B cell (primary cell): ENCODE results near the gene ESPNL. TPM values are rescaled to one million over a fixed set of nuclear protein-coding genes. Genes with fewer than 3 reads are reported as not detected.

Experiments used
- ATAC-seq: fragments of 200-7000 bp; cut with Tn5 transposase; one replicate; pipeline ENCODE4 v1.10.0; 2021; ENCODE audit warnings: low read depth, mild to moderate bottlenecking, moderate number of reproducible peaks, moderate library complexity
- CTCF ChIA-PET: fragments of 350-600 bp; sonication (Branson Sonifier 250); formaldehyde crosslinking; loops from one replicate; lab custom pipeline; 2021; ENCODE audit warnings: antibody characterized with exemption, inconsistent platforms; lab: Charles Lee
- POLR2A ChIA-PET: fragments of 350-600 bp; sonication (Branson Sonifier 250); formaldehyde crosslinking; loops from one replicate; lab custom pipeline; 2021; ENCODE audit warnings: antibody characterized with exemption; lab: Charles Lee
- DNase-seq: peaks from one replicate; pipeline ENCODE4 v3.0.0; 2013
- H2AFZ ChIP-seq: 2 replicates; pipeline ENCODE4 v1.6.1; 2012; ENCODE audit warnings: mild to moderate bottlenecking, low read depth, low read length; ENCODE audit not compliant: insufficient read depth, poor library complexity, severe bottlenecking
- H3K27ac ChIP-seq, 2 donors: 1 replicate in 1 of 2; 2 replicates in 1 of 2; pipeline ENCODE4 v1.5.1; 2012 to 2013; ENCODE audit warnings: low read length in 2 of 2, mild to moderate bottlenecking in 2 of 2, moderate library complexity in 1 of 2
- H3K27me3 ChIP-seq, 4 experiments: fragments of 200-600 bp in 1 of 4; sonication (generic) in 1 of 4; replicated peaks in 1 of 4; 1 replicate in 2 of 4; 2 replicates in 2 of 4; pipeline versions ENCODE4 v1.6.1 to v1.7.0; 2013 to 2016; ENCODE audit warnings: low read length in 3 of 4, mild to moderate bottlenecking in 2 of 4, mixed read lengths in 1 of 4, moderate library complexity in 1 of 4; ENCODE audit not compliant: insufficient read depth in 4 of 4, control insufficient read depth in 3 of 4; ENCODE audit errors: control extremely low read depth in 1 of 4
- H3K36me3 ChIP-seq, 2 experiments: replicated peaks in 1 of 2; 1 replicate in 1 of 2; 2 replicates in 1 of 2; pipeline versions ENCODE4 v1.6.1 to v1.7.1; 2013; ENCODE audit warnings: low read length in 1 of 2; ENCODE audit not compliant: insufficient read depth in 2 of 2, control insufficient read depth in 1 of 2; ENCODE audit errors: control extremely low read depth in 1 of 2, extremely low read depth in 1 of 2
- H3K4me1 ChIP-seq, 2 donors: fragments of 200-600 bp in 1 of 2; sonication (generic) in 1 of 2; 1 replicate in 1 of 2; 2 replicates in 1 of 2; pipeline versions ENCODE4 v1.5.1 to v1.6.1; 2013 to 2017; ENCODE audit warnings: low read length in 2 of 2; ENCODE audit not compliant: control insufficient read depth in 2 of 2, insufficient read depth in 2 of 2
- H3K4me2 ChIP-seq: replicated peaks from 2 replicates; pipeline ENCODE3; 2012; ENCODE audit warnings: mild to moderate bottlenecking, low read depth, low read length; ENCODE audit not compliant: poor library complexity, severe bottlenecking
- H3K4me3 ChIP-seq, 5 experiments: fragments of 200-600 bp in 1 of 5; sonication (generic) in 1 of 5; 1 replicate in 3 of 5; 2 replicates in 2 of 5; pipeline versions ENCODE4 v1.5.1 to v1.7.0; 2011 to 2016; ENCODE audit warnings: low read length in 4 of 5, mild to moderate bottlenecking in 4 of 5, low read depth in 2 of 5, control low read depth in 1 of 5, moderate library complexity in 1 of 5; ENCODE audit not compliant: insufficient read depth in 1 of 5; ENCODE audit errors: control extremely low read depth in 1 of 5, extremely low read depth in 1 of 5
- H3K79me2 ChIP-seq: fragments of 200-600 bp; sonication (generic); one replicate; pipeline ENCODE4 v1.6.0; 2016; ENCODE audit warnings: low read length; ENCODE audit not compliant: control insufficient read depth, insufficient read depth
- H3K9ac ChIP-seq: fragments of 200-600 bp; sonication (generic); 2 replicates; pipeline ENCODE4 v1.6.1; 2017; ENCODE audit warnings: mild to moderate bottlenecking, low read length, moderate library complexity
- H3K9me3 ChIP-seq, 3 donors: one replicate each; pipeline versions ENCODE4 v1.6.1 to v1.7.1; 2013; ENCODE audit warnings: low read length in 2 of 3; ENCODE audit not compliant: control insufficient read depth in 2 of 3, insufficient read depth in 1 of 3; ENCODE audit errors: control extremely low read depth in 1 of 3
- H4K20me1 ChIP-seq: 2 replicates; pipeline ENCODE4 v1.6.0; 2012; ENCODE audit warnings: mild to moderate bottlenecking, low read length; ENCODE audit not compliant: insufficient read depth, control insufficient read depth, poor library complexity, severe bottlenecking
- H3K27ac Mint-ChIP-seq: one replicate; pipeline ENCODE4 v1.8.0; 2021; ENCODE audit warnings: mixed read lengths
- H3K27me3 Mint-ChIP-seq: one replicate; pipeline ENCODE4 v1.8.0; 2021; ENCODE audit warnings: mixed read lengths
- H3K4me1 Mint-ChIP-seq: one replicate; pipeline ENCODE4 v1.8.0; 2021; ENCODE audit warnings: mixed read lengths
- H3K4me3 Mint-ChIP-seq: one replicate; pipeline ENCODE4 v1.8.0; 2021; ENCODE audit warnings: mixed read lengths
- H3K9me3 Mint-ChIP-seq: one replicate; pipeline ENCODE4 v1.8.0; 2022; ENCODE audit warnings: mixed read lengths; ENCODE audit not compliant: insufficient read depth
- CTCF ChIP-seq: fragments of 200-600 bp; IDR thresholded peaks from one replicate; pipeline ENCODE4 v1.8.0; 2022; ENCODE audit warnings: antibody characterized with exemption, mild to moderate bottlenecking
- EZH2 ChIP-seq: IDR thresholded peaks from 2 replicates; pipeline ENCODE4 v1.6.1; 2012; ENCODE audit warnings: borderline replicate concordance, low read depth, mild to moderate bottlenecking, moderate library complexity, low read length; ENCODE audit not compliant: insufficient read depth, poor library complexity, severe bottlenecking
- WGBS: methylation state at CpG from one replicate; pipeline ENCODE4 v1.1.5; 2013; ENCODE audit warnings: missing lambda C conversion rate; ENCODE audit not compliant: insufficient coverage; 5-methylcytosine and 5-hydroxymethylcytosine counted together
- intact Hi-C: fragments of 100-400 bp; cut with micrococcal nuclease; formaldehyde crosslinking; loops from one replicate; pipeline ENCODE4 v1.10.0; 2022
- polyA plus RNA-seq: library from polyadenylated mRNA; depleted of rRNA; stranded (reverse); fragments of >200 nt; gene quantifications from 2 replicates; pipeline ENCODE4 v1.2.3, GENCODE V29; 2012
- total RNA-seq, 2 donors: library from RNA; stranded (reverse); fragments of 120-200 nt in 1 of 2; gene quantifications; 1 replicate in 1 of 2; 2 replicates in 1 of 2; pipeline versions ENCODE4 v1.2.3 to v1.2.4, GENCODE V29; 2013 to 2022

The ESPNL gene
- total and polyA plus RNA-seq, 2 donors (not counting 1 experiment from before 2014, with no cell fraction given): 1.6 to 2.5 TPM

GRCh38 chr2:238097988-238098871 lies 1.9 kb upstream of the ESPNL start:
- Histone ChIP-seq H3K27ac (no peak overlapping the region), H3K36me3 (no peaks in the 10 kb centered on the region), H3K9me3 (no peaks in the 10 kb centered on the region), H3K9ac (peak overlapping the region; percentile 31), H3K4me3 (peak overlapping the region in 2 of 5 experiments; percentile 26 to 41), H3K4me2 (peak overlapping the region; percentile 64), H2AFZ (no peak overlapping the region), H3K27me3 (no peaks in the 10 kb centered on the region), H3K79me2 (no peaks in the 10 kb centered on the region), H3K4me1 (peaks cover 15 to 22% of the 10 kb centered on the region in 2 donors), H4K20me1 (no peaks in the 10 kb centered on the region)
- ChIA-PET POLR2A (interaction anchor here (0.6 to 1.4 kb wide), 3 partner anchors 10 to 36 kb away, joined by 4 to 6 read pairs (median 4); no protein-coding TSS in a partner anchor), CTCF (interaction anchor here (1.1 kb wide), 1 partner anchor 40 kb away, joined by 3 read pairs; no protein-coding TSS in a partner anchor)
- peak; percentile 73 for DNase-seq
- ATAC-seq: peak; percentile 97
- WGBS: 85% methylated on average over 30 of the region's 37 CpGs
- H3K27ac Mint-ChIP-seq: peak overlapping the region; percentile 88
- no peaks in the 10 kb centered on the region for H3K9me3 Mint-ChIP-seq
- peak overlapping the region; percentile 84 for H3K4me3 Mint-ChIP-seq
- no peaks in the 10 kb centered on the region for H3K27me3 Mint-ChIP-seq
- TF ChIP-seq EZH2: no peak
- TF ChIP-seq CTCF: no peak
- H3K4me1 Mint-ChIP-seq: peaks cover 18% of the 10 kb centered on the region
- intact Hi-C loops: loop anchor here (1.0 to 2.0 kb wide), 4 partner anchors 9 to 191 kb away; partner anchors contain the start of genes PER2 and UBE2F
